GM13977 (cell line): Measurements from ENCODE around the gene DNAH17.

ENCODE experiments used
- DNase-seq: peaks from one replicate; pipeline ENCODE4 v3.0.0; 2012; ENCODE audit warnings: low spot score
- in situ Hi-C: fragments of 300-500 bp; cut with MboI; formaldehyde crosslinking; loops from one replicate; pipeline ENCODE4 v1.12.0; 2022; ENCODE audit warnings: low sequenced_read_pairs, low pct_unique_long_range_greater_than_20kb, mixed read lengths, inconsistent platforms; ENCODE audit not compliant: unreplicated experiment
- TF ChIP-seq, protein P1 (sequence below): IDR thresholded peaks from 2 replicates; pipeline ENCODE4 v1.5.1; 2012; ENCODE audit warnings: mild to moderate bottlenecking, control low read depth; ENCODE audit not compliant: insufficient read depth; ENCODE audit errors: extremely low read depth, missing control alignments

The DNAH17 gene

DNA sequence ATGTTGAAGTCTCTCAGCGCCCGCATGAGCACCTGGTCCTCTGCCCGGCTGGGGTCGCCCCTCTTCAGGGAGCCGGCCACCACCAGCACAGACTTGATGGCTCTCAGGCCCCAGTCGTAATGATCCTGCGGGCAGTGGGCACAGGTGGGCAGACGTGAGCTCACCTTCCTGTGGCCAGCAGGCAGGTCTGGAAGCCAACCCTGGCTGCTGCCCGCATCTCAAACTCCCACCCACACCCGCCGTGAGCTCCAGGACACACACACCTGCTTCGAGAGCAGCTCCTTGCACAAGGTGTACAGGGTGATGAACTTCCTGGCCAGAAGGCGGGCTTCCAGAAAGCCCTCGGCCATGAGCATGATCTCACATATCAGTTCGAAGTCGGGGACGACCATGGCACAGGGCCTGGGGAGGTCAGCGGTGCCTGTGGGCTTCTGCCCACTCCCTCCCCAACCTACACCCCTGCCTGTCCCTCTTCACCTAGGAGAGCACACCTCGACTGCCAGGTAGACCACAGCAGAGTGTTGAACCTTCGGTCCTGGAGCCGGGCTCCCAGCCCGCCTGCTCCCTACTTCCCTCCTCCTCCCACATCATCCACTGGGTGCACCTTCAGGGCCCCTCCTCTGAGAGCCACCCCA is 82.4 kb downstream of the DNAH17 start:
- in situ Hi-C loops, result loop anchor here (25.0 kb wide), 1 partner anchor 467 kb away; no protein-coding TSS in a partner anchor
- TF ChIP-seq, protein P1, sequence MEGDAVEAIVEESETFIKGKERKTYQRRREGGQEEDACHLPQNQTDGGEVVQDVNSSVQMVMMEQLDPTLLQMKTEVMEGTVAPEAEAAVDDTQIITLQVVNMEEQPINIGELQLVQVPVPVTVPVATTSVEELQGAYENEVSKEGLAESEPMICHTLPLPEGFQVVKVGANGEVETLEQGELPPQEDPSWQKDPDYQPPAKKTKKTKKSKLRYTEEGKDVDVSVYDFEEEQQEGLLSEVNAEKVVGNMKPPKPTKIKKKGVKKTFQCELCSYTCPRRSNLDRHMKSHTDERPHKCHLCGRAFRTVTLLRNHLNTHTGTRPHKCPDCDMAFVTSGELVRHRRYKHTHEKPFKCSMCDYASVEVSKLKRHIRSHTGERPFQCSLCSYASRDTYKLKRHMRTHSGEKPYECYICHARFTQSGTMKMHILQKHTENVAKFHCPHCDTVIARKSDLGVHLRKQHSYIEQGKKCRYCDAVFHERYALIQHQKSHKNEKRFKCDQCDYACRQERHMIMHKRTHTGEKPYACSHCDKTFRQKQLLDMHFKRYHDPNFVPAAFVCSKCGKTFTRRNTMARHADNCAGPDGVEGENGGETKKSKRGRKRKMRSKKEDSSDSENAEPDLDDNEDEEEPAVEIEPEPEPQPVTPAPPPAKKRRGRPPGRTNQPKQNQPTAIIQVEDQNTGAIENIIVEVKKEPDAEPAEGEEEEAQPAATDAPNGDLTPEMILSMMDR, result no peak
- no peak for DNase-seq

DNA sequence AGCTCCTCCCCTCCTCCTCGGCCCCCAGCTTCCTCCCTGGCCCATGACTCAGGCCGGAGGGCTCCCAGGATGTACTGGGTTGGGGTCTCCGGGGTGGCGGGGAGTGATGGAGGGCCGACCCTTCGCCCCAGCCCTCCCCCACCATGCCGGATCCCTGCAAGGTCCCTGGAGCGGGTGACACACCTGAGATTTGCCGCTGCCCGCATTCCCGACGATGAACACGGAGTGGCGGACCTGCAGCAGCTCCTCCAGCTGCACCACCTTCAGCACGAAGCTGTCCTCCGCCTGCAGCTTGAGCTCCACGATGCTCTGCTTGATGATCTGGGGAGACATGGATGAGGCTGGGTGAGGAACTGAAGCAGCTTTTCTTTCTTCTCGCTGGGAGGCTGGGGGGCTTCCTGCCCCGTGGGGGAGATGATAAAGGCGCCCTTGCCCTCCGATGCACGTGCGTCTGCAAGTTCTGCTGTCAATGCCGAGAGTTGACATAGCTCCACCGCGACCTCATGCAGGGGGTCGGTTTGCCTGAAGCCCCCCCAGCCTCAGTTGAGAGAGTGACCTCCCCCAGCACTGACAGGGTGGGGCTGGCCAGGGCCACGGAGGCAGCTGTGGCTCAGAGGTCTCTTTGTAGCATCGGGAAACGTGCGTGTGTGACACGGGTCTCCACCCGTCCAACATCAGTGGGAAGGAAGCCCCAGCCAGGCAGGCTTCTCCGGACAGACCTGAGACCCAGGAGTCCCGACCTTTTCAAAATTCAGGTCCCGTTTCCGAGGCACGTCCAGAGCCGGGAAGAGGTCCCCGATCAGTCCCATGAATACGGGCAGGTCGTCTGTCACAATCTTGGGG is 83.1 kb downstream of the DNAH17 start:
- DNase-seq, result no peak
- in situ Hi-C loops, result loop anchor here (25.0 kb wide), 1 partner anchor 468 kb away; no protein-coding TSS in a partner anchor
- TF ChIP-seq, protein P1, result no peak

DNA sequence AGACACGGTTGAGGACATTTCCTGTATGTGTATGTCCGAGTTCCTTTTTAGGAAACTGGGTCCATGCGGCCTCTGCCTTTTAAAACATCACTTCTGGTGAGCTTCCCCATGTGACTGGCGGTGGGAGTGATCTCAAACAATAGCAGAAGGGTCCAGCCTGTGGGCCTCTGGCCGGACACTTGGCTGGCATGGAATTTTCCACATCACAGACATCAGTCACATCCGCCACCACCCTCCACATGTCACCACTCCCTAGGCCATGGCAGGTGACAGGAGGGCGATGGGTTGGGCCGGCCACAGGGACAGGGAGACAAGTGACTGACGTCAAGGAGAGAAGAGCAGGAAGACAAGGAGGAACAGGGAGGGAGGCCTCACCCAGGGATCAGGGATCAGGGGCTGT is 83.7 kb downstream of the DNAH17 start:
- DNase-seq, result no peak
- TF ChIP-seq, protein P1, result no peak
- in situ Hi-C loops, result loop anchor here (25.0 kb wide), 1 partner anchor 469 kb away; no protein-coding TSS in a partner anchor

DNA sequence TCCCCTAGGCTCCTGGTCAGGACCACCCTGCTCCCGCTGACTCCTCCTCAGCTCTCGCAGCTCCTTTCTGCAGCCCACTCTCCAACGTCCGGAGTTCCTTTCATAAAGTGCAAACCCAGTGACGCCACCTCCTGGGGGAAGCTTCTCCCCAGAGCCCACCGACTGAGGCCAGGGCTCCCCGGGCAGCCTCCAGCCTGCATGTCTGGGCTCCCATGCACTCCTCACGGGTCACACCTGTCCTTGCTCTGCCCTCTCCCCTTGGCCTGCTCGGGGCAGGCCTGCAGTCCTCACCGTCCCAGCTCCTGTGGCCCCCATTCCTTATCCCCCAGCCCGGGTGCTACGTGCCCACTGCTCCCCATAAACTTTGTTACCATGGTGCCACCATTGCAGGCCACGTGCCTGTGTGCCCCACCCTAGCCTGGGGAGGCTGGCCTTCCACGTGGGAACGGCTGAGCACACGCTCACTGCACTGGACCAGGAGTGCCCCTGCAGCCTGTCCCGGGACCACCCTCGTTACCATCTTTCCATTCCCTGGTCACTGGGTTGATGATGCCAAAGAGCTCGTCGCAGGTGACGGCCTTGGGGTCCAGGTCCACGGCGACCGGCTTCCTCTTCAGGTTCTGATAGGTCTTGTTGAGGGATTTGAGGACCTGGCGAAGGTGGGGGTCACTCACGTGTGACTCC is 84.9 kb downstream of the DNAH17 start:
- in situ Hi-C loops, result loop anchor here (25.0 kb wide), 1 partner anchor 470 kb away; no protein-coding TSS in a partner anchor
- TF ChIP-seq, protein P1, result no peak

DNA sequence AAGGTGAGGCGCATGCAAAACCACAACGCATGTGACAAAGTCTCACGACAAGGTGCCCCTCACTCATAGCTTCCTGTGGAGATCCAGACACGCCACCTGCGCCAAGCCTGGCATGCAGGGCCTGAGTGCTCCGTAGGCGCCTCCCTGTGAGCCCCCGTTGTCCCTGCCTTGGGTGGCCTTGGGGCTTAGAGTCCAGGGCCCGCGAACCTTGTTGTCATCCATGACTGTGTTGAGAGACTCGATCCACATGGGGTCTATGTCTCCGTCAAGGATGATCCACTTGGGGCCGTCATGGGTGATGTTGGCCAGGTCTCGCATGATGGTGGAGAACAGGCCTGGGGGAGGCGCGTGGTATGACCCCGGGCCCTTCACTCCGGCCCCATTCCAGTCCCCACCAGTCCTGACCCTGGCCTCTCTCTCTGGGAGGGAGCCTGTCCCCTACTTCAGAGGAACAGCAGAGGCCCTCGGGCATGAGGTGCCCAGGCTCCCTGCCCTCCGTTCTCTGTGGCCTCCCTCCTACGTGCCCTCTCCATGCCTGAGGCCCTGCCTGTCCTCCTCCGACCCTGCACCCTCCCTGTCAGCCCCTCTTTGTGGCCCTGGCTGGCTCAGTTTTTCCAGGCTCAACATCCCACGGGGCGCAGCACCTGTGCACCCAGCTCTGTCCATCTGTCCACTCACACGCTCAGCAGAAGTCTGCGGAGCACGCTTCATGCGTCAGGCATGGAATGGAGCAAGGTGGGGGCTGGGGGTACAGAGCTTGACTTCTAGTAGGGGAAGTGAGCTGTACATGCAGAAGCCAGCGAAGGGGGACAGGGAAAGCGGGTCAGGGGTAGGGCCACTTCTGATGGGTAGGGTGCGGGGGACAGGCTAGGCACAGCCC is 85.7 kb downstream of the DNAH17 start:
- TF ChIP-seq, protein P1, result no peak
- no peak for DNase-seq
- in situ Hi-C loops, result loop anchor here (25.0 kb wide), 1 partner anchor 471 kb away; no protein-coding TSS in a partner anchor

More for the DNA sequence above, 84.9 kb downstream of the DNAH17 start:
- no peak for DNase-seq
